ENCODE results near the gene AGAP9.
"Not testable (repeated sequence)": the region's sequence is repeated elsewhere in the genome, so short reads cannot be mapped to it uniquely, and the experiment has no call there.

AGAP9 gene

DNA sequence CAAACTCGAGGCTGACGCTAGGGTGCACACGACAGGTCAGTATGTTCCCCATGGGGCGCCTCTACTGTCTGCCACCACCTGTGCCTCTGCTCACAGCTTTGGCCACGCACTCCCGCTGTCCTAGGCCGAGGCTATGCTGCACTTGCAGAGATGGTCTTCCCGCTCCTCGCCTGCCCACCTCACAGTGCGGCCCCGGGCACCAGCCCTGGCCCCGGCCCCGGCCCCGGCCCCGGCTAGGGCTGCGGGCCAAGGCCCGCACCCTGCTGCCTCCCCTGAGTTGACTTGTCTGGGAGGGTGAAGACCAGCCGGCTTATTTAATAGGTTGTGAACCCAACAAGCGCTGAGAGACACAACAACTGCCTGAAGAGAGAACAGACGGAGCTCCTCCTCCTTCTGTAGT, at the start of gene AGAP9:
TSS of gene AGAP9 (minus strand) at position 164 of the 400 bp plus-strand sequence. CDS start at position 52, 112 bp downstream.
- not testable (repeated sequence) for DNase-seq

DNA sequence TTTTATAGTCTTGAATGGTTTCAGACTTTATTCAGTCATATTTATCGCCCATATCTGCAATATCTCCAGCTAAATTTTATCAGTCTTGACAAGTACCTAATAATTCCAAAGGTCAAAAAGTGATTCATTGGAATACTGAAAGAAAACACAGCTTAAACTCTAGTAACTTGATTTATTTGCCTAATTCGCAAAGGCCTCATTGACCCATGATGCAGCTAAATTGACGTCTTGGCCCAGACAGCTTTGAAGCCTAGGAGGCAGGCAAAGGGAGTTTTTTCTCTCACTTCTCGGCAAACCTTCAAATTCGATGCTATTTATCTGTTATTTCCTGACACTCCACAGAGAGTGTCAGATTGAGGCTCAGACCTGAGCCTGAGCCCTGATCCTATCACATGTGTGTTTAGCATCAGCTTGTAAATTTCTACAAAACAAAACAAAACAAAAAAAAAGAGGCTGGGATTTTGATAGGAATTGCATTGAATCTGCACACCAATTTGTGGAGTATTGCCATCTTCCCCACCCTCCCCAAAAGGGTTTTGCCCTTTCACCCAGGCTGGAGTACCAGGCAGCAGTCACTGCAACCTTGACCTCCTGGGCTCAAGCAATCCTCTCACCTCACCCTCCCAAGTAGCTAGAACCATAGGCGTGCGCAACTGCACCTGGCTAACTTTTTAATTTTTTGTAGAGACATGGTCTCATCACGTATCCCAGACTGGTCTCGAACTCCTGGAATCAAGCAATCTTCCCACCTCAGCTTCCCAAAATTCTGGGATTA, 47.9 kb upstream of the AGAP9 start:
- DNase-seq: not testable (repeated sequence)

DNA sequence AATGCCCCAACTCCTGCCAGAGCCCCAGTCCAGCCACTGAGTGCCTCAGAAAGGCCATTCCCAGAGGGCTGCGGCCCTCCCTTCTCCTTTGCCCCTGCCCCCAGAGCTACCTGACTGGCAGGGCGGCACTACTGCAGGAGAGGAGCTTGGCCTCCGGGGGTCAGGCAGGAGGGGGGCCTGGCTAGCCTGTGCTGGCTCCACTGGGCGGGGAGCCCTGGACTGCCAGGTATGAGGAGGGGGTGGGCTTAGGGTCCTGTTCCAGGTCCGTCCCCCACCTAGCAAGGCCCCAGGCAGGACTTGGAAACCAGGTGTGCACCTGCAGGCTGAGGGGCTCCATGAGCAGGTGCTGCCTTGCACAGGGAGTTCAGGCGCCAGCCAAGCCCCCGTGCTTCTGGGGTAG, 43.3 kb upstream of the AGAP9 start:
- DNase-seq: not testable (repeated sequence)

DNA sequence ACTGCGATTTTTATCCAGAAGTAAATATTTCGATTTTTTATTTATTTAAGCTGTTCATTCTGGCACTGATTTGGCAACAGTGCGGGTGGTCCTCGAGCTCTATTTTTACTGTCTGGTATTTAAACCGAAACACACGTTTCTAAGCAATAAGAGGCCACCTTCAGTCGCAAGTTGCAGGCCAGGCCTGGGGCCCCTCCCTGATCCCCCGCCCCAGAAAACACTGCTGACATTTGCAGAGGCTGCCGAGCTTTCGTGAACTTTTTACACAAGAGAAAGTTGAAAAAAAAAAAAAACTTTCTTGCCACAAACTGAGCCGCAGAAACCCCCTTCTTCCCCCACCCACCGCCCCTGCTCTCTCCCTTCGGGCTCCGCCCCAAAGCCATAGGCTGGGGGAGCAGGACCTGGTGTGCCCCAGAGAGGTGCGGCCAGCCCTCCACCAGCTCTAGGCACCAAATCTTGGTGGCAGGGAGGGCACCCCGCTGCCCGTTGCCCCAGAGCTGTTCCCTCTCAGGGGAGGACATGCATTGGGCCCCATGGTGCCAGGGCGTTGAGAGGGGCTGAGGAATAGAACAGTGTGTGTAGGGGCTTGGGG, 42.8 kb upstream of the AGAP9 start:
- not testable (repeated sequence) for DNase-seq

DNA sequence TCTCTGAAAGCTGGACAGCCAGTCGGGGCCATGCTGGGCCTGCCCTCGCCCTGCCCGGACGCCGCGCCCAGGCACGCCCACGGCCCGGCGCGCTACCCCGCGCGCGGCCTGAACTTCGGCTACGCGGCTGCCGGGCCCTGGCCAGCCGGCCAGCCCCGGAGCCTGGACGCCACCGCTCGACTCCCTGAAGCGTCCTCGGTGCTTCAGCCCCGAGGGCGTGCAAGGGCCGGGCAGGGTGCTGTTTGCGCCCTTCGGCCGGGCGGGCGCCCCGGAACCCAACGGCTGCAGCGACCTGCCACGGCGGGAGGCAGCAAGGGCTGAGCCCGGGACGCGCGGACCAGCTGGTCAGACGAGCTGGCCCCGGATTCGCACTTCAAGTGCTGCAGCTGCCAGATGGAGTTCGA, 42.1 kb upstream of the AGAP9 start:
- not testable (repeated sequence) for DNase-seq

DNA sequence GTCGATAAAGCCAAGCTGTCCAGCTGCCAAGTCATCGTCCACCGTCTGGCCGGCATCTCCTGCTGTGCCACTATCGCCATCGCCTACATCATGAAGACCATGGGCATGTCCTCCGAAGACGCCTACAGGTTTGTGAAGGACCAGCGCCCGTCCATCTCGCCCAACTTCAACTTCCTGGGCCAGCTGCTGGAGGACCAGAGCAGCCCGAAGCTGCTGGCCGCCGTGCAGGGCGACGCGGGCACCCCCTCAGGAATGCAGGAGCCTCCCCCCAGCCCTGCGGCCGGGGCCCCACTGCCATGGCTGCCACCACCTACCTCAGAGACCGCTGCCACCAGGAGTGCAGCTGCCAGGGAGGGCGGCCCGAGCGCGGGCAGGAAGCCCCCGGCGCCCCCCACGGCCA, 41.5 kb upstream of the AGAP9 start:
- DNase-seq: not testable (repeated sequence)

DNA sequence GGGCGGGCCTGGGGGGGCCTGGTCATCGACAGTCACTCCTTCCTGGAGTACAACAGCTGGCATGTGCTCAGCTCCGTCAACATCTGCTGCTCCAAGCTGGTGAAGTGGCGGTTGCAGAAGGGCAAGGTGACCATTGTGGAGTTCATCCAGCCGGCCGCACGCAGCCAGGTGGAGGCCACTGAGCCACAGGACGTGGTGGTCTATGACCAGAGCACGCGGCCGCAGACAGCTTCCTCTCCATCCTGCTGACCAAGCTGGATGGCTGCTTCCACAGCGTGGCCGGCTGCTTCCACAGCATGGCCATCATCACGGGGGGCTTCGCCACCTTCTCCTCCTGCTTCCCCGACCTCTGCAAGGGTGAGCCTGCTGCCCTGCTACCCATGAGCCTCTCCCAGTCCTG, 40.9 kb upstream of the AGAP9 start:
- not testable (repeated sequence) for DNase-seq

DNA sequence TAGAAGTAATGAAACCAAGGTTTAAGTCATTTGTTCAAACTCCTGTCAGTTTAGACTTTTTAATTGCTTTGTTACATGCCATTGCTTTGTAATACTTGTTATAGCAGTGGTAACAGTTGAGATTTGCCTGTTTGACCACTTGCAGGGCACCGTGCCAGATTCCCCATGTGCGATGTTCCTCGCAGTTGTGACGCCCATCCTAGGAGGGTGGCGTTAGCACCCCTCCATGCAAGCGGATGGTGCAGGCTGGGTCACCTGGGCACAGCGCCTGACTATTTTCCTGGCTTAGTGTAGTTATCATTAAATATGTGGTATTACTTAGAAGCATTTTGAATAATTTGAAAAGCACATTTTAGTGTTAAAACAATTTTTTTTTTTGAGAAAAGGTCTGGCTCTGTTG, 37.0 kb upstream of the AGAP9 start:
- DNase-seq: not testable (repeated sequence)

DNA sequence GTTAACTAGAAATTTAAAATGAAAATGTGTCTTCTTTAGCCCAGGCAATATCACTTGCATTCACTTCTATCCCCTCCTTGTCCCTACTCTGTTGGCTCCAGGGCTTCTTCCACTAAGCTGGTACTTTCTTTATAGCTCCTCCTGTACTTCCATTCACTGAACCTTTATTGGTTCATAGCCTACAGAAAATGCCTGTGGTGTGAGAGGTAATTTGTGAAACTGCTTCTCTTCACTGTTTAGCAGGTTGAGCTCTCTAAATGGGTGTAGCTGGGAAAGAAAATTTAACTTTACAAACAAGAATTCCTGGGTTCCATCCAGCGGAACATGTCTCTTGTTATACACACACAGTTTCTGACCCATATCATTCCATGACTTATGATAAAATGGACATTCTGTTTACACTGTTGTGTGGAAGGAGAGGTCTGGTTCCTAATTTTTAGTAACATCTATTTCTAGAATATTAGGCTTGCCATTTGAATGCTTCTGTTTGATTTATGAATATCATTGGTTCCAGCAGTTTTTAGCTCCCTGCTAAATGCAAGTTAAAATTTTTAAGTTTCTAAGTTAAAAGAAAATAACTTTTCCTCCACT, 36.4 kb upstream of the AGAP9 start:
- not testable (repeated sequence) for DNase-seq

DNA sequence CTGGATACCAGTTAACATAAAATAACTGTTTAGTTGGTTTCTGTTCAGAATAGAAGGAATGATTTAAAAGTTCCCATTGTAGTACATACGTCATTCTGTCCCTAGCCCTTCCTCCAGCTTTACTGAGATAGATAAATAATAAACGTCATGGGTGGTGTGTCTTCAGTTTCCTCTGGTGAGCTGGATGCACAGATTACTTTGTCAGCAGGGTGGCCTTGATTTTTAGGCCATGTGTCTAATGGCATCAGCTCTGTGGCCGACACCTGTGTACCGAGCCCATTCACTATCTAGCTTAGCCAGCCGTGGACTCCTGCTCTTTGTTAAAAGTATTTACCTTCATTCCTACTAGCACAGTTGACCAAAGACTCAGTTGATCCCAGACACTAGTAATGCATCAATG, 34.7 kb upstream of the AGAP9 start:
- DNase-seq: not testable (repeated sequence)

DNA sequence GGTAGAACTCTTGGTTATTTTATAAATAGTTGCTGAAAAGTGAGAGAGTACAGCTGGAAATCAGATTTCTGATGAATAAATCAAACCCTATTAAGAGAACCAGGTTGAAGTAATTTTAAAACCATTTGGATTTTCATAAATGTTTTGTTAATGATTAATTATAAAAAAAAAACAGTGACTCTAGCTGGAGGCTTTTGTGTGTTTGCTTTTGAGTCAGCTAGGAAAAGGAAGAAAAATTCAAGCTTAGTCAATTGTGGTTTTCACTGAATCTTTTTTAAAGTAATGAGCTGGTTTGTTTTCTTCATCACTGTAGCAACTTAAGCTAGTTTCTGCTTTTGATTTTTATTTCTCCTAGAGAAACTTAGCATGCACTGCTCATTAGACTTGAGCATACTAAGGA, 34.2 kb upstream of the AGAP9 start:
- not testable (repeated sequence) for DNase-seq

DNA sequence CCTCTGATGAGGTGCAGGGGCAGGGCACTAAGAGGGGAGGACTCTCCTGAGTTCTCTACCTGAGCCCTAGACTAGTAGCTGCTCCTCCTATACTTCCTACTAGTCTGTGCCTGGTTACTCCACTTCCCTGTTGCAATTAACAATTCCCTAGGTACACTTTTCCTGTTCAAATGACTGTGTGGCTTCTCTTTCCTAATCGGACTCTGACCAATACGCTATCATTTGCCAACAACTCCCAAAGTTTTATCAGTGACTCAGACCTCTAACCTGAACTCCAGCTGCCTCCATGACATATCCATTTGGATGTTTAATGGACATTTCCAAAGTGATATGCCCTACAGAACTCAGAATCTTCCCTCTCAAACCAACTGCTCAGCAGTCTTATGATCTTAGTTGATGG, 31.9 kb upstream of the AGAP9 start:
- DNase-seq: not testable (repeated sequence)

DNA sequence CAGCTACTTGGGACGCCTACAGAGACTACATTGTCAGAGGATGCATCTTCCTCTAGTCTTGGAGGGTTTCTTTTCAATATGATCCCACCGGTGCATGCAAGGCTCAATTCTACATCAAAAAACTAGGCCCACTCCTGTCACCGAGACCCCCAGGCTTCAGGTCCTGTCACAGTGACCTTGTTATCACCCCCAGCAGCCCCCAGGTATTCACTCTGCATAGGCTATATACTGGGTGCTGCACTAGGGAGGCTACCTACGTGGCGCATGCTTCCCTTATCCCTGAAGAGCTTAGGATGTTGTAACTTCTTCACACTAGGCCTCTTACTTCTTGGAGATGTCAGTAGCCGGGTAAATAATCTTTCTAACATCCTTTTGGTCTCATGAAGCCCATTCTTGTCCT, 31.1 kb upstream of the AGAP9 start:
- not testable (repeated sequence) for DNase-seq

DNA sequence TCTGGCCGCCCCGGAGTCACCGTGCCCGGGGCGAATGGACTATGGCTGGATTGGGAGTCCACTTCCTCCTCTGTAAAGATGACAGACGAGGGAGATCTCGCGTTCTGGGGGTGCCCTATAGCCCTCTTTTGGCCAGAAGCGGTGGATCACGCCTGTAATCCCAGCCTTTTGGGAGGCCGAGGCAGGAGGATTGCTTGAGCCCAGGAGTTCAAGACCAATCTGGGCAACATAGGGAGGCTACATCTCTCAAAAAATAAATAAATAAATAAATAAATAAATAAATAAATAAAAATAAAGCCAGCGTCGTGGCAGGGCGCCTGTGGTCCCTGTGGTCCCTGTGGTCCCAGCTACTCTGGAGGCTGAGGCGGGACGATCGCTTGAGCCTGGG, 30.4 kb upstream of the AGAP9 start:
- DNase-seq: peak in 1 of 2 experiments; percentile 36

DNA sequence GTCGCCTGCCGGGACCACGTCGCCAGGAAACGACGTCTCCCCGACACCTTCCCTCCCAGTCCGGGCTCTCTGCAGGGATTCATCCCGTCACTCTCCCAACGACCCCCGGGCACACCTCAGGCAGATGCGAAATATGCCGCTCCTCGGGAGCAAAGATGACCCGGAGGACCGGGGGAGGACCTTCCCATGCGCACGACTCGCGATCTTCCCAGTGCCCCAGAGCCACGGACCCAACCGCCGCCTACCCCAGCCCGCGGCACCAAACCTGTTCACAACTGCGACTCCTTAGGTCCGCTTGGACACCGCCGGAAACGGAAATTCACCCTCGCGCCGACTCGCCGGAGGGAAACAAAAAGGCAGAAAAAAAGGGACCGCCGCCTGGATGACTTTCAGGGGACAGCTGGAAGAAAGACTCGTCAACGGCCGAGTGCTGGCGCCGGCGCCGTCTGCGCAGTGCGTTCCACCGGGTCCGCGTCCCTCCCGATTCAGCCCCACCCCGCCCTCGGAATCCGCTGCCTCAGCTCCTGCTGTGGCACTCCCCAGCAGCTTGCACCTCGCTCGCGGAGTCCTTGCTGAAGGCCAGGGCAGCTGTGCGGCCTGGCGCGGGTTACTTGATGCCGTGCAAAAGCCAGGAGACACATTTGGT, 29.9 kb upstream of the AGAP9 start:
- peak; percentile 90 to 91 for DNase-seq

DNA sequence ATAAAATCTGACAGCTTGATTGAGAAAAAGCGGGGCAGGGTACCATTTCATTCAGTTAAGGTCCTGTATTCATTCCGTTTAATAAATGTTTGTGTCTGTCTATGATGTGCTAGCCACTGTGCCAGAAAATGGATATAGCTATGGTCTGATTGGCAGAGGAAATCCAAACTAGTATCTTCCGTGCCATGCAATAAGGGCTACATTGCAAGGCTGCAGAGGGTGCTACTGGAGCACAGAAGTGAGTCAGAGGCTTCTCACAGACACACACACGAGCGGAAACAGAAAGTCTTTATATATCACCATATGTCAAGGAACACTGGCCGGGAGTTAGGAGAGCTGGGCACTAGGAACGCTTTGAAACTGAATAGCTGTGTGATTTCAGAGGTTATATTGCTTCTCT, 29.3 kb upstream of the AGAP9 start:
- peak; percentile 48 to 54 for DNase-seq

DNA sequence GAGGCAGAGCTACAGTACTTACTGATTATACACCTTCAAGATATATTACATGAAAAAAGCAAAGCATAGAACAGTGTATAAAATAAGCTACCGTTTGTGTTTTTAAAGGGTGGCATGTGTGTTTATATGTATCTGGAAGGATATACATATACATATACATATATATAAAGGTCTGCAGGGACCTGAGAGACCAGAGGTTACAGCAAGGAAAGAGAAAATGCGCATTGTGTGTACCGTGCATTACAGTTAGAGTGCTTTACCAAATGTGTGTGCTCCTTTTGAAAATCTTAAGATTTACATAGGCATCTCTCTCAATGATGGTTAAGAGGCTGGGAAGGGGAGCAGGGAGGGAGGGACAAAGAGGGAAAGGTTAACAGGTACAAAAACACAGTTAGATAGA, 23.8 kb upstream of the AGAP9 start:
- DNase-seq: not testable (repeated sequence)

DNA sequence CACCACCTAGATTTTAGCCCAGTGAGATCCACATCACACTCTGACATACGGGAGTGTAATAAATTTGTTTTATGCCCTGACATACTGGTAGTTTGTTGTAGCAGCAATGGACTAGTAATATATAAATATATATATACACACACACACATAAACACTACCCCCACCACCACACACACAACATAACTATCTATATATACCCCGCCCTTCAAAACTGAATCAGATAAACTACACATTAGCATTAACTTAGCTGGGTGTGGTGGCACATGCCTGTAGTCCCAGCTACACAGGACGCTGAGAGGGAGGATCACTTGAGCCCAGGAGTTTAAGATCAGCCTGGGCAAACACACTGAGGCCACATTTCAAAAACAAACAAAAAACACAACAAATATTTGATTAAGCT, 13.0 kb upstream of the AGAP9 start:
- DNase-seq: not testable (repeated sequence)

DNA sequence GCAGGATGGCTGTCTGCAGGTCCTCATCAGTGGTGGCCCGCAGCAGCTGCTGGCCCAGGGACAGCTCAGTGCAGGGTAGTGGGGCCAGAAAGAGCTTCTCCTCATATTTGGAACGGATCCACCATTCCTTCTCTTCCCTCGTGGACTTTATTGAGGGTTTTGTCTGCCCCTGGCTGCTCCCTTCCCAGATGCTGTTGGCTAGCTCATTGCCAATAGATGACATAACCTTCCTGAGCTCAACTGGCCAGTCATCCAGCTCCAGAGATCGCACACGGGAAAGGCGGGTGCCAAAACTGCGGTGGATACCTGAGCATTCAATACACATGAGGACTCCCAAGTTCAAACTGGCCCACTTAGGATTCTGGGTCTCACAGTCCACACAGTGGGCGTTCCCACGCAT, 21.1 kb downstream of the AGAP9 start:
- DNase-seq: not testable (repeated sequence)

DNA sequence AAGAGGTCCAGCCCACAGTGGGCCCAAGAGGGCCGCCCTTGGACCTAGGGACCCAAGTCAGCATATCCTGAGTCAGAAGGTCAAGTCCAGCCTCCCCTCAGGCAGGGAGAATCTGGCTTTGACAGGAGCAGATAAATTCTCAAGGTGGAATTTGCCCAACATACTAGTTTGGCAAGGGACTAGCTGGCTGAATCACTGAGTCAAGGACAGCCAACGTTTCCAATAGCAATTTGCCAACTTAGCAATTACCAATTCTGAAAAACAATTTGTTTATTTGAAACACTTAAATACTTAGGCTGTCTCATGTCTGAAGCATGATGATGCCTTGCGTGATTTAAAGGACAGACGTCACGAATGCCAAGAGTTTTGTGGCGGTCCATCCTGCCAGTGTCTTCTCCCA, 29.2 kb downstream of the AGAP9 start:
- DNase-seq: not testable (repeated sequence)

DNA sequence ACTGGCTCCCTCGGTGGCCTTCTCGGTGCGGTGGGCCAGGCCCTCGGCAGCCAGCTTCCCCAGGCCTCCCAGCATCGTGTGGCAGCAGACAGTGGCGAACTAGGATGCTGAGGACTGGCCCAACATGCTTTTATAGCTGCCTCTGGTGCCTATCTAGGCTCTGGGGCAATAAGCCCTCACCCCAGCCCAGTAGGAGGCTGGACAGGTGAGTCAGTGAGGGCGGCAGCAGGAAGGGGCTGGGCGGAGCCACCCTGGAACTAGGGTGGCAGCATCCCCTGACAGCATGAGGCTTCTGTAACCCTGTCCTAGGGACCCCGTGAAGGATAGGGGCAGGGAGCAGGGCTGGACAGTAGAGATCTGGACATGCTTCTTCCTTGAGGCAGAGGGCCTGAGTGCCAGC, 31.8 kb downstream of the AGAP9 start, which contains the start of gene FAM25G:
TSS of gene FAM25G (minus strand) at position 101 of the 400 bp plus-strand sequence. CDS start at position 75, 26 bp downstream.
- DNase-seq: not testable (repeated sequence)

DNA sequence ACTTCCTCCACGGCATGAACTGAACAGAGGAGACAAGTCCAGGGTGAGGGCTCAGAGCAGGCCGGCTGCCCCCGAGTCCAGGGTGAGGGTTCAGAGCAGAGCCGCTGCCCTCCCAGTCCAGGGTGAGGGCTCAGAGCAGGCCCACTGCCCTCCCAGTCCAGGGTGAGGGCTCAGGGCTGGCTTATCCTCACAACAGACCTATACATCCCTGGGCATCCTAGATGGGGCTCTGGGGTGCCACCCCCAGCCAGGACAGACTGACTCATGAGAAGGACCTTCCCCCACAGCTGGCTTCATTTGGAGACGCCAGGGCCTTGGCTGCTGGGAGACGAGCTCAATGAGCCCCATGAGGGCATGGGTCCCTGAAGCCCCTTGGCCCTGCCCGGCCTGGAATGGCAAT, 33.8 kb downstream of the AGAP9 start:
- DNase-seq: not testable (repeated sequence)

DNA sequence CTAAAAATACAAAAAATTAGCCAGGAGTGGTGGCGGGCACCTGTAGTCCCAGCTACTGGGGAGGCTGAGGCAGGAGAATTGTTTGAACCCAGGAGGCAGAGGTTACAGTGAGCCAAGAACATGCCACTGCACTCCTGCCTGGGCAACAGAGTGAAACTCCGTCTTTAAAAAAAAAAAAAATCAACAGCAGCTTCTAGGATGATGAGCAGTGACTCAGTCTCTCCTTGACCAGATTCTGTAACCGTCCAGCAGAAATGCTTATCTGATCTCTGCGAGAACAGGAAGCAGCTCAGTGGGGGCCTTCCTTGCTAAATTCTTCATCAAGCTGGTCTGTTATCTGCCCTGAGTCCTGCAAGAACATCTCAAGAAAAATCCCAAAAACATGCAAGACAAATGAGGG, 37.5 kb downstream of the AGAP9 start:
- DNase-seq: not testable (repeated sequence)
